ENCODE measurements around the gene SPNS1.

DNA sequence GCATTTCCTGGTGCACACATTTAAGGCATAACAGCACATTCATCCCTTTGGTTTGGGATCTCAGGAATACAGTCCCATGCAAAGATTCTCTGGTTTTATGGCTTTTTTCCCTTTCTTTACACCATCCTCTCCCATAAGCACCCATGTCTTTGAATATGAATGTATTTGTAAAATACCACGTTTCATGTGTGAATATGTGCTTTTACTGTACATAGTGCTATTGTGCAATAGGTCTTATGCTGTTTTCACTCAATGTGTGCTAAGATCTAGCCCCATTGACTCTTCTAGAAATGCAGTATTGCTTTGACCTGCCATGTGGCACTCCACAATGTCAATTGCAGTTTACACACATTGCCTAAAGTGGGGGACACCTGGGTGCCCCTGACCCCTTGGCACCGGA, 10.1 kb upstream of the SPNS1 start:
- no peak for TF ChIP-seq POLR2AphosphoS5 (IDR thresholded peaks at IDR 0.05; ENCODE audit: borderline replicate concordance, low read depth, low read length)
- TF ChIP-seq EZH2 (IDR thresholded peaks at IDR 0.05), result no peak
- TF ChIP-seq FOXP2 (optimal IDR thresholded peaks at IDR 0.05; ENCODE audit: control extremely low read depth, extremely low read length, insufficient read depth), result no peak
